Large intestine (tissue), 3 donors: ENCODE results near the gene SFR1. TPM values are rescaled to one million over a fixed set of nuclear protein-coding genes. Genes with fewer than 3 reads are reported as not detected.

Experiments
- DNase-seq, 2 donors: peaks; one replicate each; pipeline versions ENCODE4 v3.0.0 to v3.0.0-alpha.2; 2013
- H3K27ac ChIP-seq: one replicate; pipeline ENCODE4 v1.5.1; 2013; ENCODE audit warnings: low read length
- H3K27me3 ChIP-seq: 2 replicates; pipeline ENCODE4 v1.6.1; 2013; ENCODE audit warnings: low read length; ENCODE audit not compliant: control insufficient read depth, insufficient read depth
- H3K36me3 ChIP-seq: 2 replicates; pipeline ENCODE4 v1.6.1; 2013; ENCODE audit warnings: low read length; ENCODE audit not compliant: control insufficient read depth, insufficient read depth
- H3K4me1 ChIP-seq: one replicate; pipeline ENCODE4 v1.6.1; 2013; ENCODE audit warnings: low read length; ENCODE audit not compliant: control insufficient read depth, insufficient read depth
- H3K4me3 ChIP-seq: one replicate; pipeline ENCODE4 v1.5.1; 2013; ENCODE audit warnings: low read length
- H3K9me3 ChIP-seq: one replicate; pipeline ENCODE4 v1.6.1; 2013; ENCODE audit warnings: mild to moderate bottlenecking, low read depth, low read length, moderate library complexity; ENCODE audit not compliant: control insufficient read depth
- WGBS: methylation state at CpG from one replicate; pipeline ENCODE4 v1.1.5; 2013; ENCODE audit warnings: low lambda C conversion rate; ENCODE audit not compliant: insufficient coverage; 5-methylcytosine and 5-hydroxymethylcytosine counted together
- polyA plus RNA-seq: library from polyadenylated mRNA; unstranded; fragments of 120-200 nt; gene quantifications from one replicate; pipeline ENCODE4 v1.2.1, GENCODE V29; 2013

Gene SFR1
- polyA plus RNA-seq, 1 donor = 9.3 TPM

GRCh38 chr10:104123397-104123796, 1.4 kb downstream of the SFR1 start:
- H3K27ac ChIP-seq = no peak overlapping the region
- H3K4me3 ChIP-seq = no peak overlapping the region
- DNase-seq = no peak
- H3K9me3 ChIP-seq = no peaks in the 10 kb centered on the region
- no CpG with 5 or more reads among the region's 1 CpG for WGBS
- H3K4me1 ChIP-seq = peaks cover 7% of the 10 kb centered on the region
- H3K27me3 ChIP-seq = no peaks in the 10 kb centered on the region
- H3K36me3 ChIP-seq = peaks cover 2% of the 10 kb centered on the region

GRCh38 chr10:104127411-104127810, 5.4 kb downstream of the SFR1 start:
- no CpG with 5 or more reads among the region's 2 CpGs for WGBS
- Histone ChIP-seq H3K36me3 (peaks cover 2% of the 10 kb centered on the region), H3K27me3 (no peaks in the 10 kb centered on the region), H3K27ac (no peak overlapping the region), H3K4me3 (no peak overlapping the region), H3K9me3 (no peaks in the 10 kb centered on the region), H3K4me1 (peaks cover 2% of the 10 kb centered on the region)
- DNase-seq = no peak

GRCh38 chr10:104128214-104128613, 6.2 kb downstream of the SFR1 start:
- no peak overlapping the region for H3K4me3 ChIP-seq
- peaks cover under 1% of the 10 kb centered on the region for H3K4me1 ChIP-seq
- H3K36me3 ChIP-seq = peaks cover 2% of the 10 kb centered on the region
- no peaks in the 10 kb centered on the region for H3K27me3 ChIP-seq
- H3K27ac ChIP-seq = no peak overlapping the region
- DNase-seq = no peak
- H3K9me3 ChIP-seq = no peaks in the 10 kb centered on the region
- WGBS = no CpG with 5 or more reads among the region's 2 CpGs

- Histone ChIP-seq H3K36me3 (peaks cover 2% of the 10 kb centered on the region), H3K9me3 (no peaks in the 10 kb centered on the region), H3K27me3 (no peaks in the 10 kb centered on the region), H3K27ac (no peak overlapping the region), H3K4me1 (no peaks in the 10 kb centered on the region), H3K4me3 (no peak overlapping the region)
- WGBS = 60% methylated on average over 1 of the region's 3 CpGs
- DNase-seq = no peak
Observed at GRCh38 chr10:104130041-104130440, 8.1 kb downstream of the SFR1 start.

GRCh38 chr10:104138131-104138530, 16.2 kb downstream of the SFR1 start:
- Histone ChIP-seq H3K9me3 (no peaks in the 10 kb centered on the region), H3K27me3 (no peaks in the 10 kb centered on the region), H3K4me1 (no peaks in the 10 kb centered on the region), H3K27ac (no peak overlapping the region), H3K4me3 (no peak overlapping the region), H3K36me3 (no peaks in the 10 kb centered on the region)
- no peak for DNase-seq
- WGBS = no CpG with 5 or more reads among the region's 6 CpGs

- Histone ChIP-seq H3K27ac (no peak overlapping the region), H3K9me3 (no peaks in the 10 kb centered on the region), H3K4me1 (no peaks in the 10 kb centered on the region), H3K27me3 (no peaks in the 10 kb centered on the region), H3K36me3 (no peaks in the 10 kb centered on the region), H3K4me3 (no peak overlapping the region)
- DNase-seq = no peak
- WGBS = 81% methylated on average over 3 of the region's 5 CpGs
Observed at GRCh38 chr10:104139221-104139620, 17.2 kb downstream of the SFR1 start.

GRCh38 chr10:104142081-104142480, 20.1 kb downstream of the SFR1 start:
- Histone ChIP-seq H3K36me3 (no peaks in the 10 kb centered on the region), H3K27me3 (no peaks in the 10 kb centered on the region), H3K4me1 (no peaks in the 10 kb centered on the region), H3K9me3 (no peaks in the 10 kb centered on the region), H3K4me3 (no peak overlapping the region), H3K27ac (no peak overlapping the region)
- WGBS = no CpG with 5 or more reads among the region's 1 CpG
- no peak for DNase-seq

GRCh38 chr10:104143829-104144228, 21.9 kb downstream of the SFR1 start:
- no peak for DNase-seq
- Histone ChIP-seq H3K9me3 (no peaks in the 10 kb centered on the region), H3K27me3 (no peaks in the 10 kb centered on the region), H3K36me3 (no peaks in the 10 kb centered on the region), H3K4me1 (no peaks in the 10 kb centered on the region), H3K27ac (no peak overlapping the region), H3K4me3 (no peak overlapping the region)
- no CpG with 5 or more reads among the region's 3 CpGs for WGBS

GRCh38 chr10:104144931-104145330, 23.0 kb downstream of the SFR1 start:
- Histone ChIP-seq H3K27ac (no peak overlapping the region), H3K9me3 (no peaks in the 10 kb centered on the region)
- 88% methylated on average over 1 of the region's 4 CpGs for WGBS

GRCh38 chr10:104146882-104147281, 24.9 kb downstream of the SFR1 start:
- WGBS = 100% methylated on average over 1 of the region's 1 CpG
- no peak for DNase-seq
- Histone ChIP-seq H3K27ac (no peak overlapping the region), H3K4me3 (no peak overlapping the region), H3K9me3 (peaks cover 1% of the 10 kb centered on the region), H3K36me3 (no peaks in the 10 kb centered on the region), H3K27me3 (no peaks in the 10 kb centered on the region), H3K4me1 (no peaks in the 10 kb centered on the region)

More at GRCh38 chr10:104144931-104145330, 23.0 kb downstream of the SFR1 start:
- H3K4me1 ChIP-seq = no peaks in the 10 kb centered on the region
- no peak overlapping the region for H3K4me3 ChIP-seq
- H3K36me3 ChIP-seq = no peaks in the 10 kb centered on the region
- no peaks in the 10 kb centered on the region for H3K27me3 ChIP-seq
- DNase-seq = no peak

GRCh38 chr10:104150139-104150538, 28.2 kb downstream of the SFR1 start:
- no peaks in the 10 kb centered on the region for H3K4me1 ChIP-seq
- H3K27ac ChIP-seq = no peak overlapping the region
- H3K9me3 ChIP-seq = peaks cover 9% of the 10 kb centered on the region
- H3K4me3 ChIP-seq = no peak overlapping the region
- DNase-seq = no peak
- no peaks in the 10 kb centered on the region for H3K27me3 ChIP-seq
- no peaks in the 10 kb centered on the region for H3K36me3 ChIP-seq
